Measurements from ENCODE around the gene C19orf44. TPM values are rescaled to one million over a fixed set of nuclear protein-coding genes. Genes with fewer than 3 reads are reported as not detected.

C19orf44 gene
- total and polyA plus RNA-seq, 2 experiments from 2014 or later = 2.5 to 5.9 TPM

DNA sequence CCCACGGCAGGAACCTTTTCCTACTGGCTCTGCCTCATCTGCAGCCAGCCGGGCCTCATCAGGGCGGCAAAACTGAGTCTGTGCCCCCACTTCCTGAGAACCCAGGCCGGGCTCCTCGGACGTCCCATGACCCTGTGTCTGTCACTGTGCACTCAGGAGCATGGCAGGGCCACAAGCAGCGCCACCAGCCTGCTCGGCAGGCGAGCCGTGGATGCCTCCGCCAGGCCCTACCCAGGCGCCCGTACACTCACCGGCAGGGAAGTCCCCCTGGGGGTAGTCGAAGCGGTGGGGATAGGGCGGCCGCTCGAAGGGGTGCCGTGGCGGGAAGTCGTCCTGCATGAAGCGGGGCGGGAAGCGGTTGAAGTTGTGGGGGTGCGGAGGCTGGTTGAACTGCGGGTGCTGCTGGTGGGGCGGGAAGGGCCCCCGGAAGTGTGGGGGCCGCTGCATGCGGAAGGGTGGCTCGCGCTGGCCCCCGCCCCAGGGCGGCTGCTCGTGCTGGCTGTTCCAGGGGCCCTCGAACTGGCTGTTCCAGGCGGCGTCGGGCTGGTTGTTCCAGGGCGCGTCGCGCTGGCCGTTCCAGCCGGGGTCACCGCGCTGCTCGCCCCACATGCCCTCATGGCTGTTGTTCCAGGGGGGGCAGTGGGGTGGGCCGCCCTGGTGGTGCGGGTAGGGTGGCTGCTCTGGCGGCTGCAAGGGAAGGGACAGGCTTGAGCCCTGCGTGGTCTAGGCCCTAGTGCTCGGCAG is 29.0 kb downstream of the C19orf44 start (continued):
- TF ChIP-seq STAT1 (IDR thresholded peaks at IDR 0.05; ENCODE audit: unreplicated experiment) = no peak

DNA sequence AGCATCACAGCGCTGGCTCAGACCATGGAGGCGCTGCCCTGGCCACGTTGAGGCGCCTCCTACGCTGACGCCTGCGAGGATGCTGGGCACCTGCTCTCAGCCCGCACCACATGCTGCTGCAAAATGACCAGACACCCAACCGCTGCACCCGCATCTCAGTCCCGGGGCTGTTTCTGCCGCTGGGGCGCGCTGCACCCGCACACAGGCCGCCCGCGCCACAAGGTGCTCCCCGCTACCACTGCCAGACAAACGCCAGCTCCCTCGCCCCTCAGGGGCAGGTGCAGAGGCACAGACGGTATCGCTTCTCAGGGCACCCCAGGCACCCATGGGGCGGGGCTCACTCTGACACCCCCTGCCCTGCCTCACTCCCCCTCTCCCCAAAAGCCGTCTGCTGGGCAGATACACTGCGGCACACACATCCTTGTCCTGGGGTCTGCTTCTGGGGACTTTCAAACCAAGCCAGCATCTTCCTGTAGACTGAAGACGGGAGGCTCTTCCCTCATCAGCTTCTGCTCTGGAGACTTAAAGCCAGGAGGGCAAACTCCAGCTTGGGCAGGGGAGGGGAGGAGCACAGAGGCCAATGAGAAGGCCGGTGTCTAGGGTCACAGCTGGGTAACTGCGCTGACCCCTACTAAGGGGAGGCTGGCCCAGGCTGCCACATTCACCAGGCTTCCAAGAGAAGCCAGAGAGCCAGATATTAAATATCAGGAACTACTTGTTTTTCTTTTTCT is 29.7 kb downstream of the C19orf44 start:
- Mint-ChIP-seq H3K4me3 (no peak overlapping the region), H3K36me3 (ENCODE audit: low read depth) (peaks cover 82% of the 10 kb centered on the region), H3K27me3 (ENCODE audit: insufficient read depth, low read depth, poor library complexity) (peaks cover 3% of the 10 kb centered on the region), H3K27ac (no peak overlapping the region), H3K9me3 (no peaks in the 10 kb centered on the region), H3K4me1 (no peaks in the 10 kb centered on the region)
- Histone ChIP-seq H3F3A (replicated peaks; ENCODE audit: low read depth) (no peaks in the 10 kb centered on the region; the same call in 1 of the 2 replicates), H3K4me3 (no peak overlapping the region), H4K20me1 (replicated peaks; ENCODE audit: insufficient read depth) (peaks cover 19% of the 10 kb centered on the region), H3K27ac (ENCODE audit: low read depth) (no peak overlapping the region), H2AFZ (no peak overlapping the region), H3K4me1 (ENCODE audit: insufficient read depth) (no peaks in the 10 kb centered on the region), H3K79me2 (replicated peaks; ENCODE audit: insufficient read depth) (no peaks in the 10 kb centered on the region), H3K4me2 (no peak overlapping the region), H3K27me3 (ENCODE audit: insufficient read depth) (no peaks in the 10 kb centered on the region), H3K9me2 (ENCODE audit: insufficient read depth) (no peaks in the 10 kb centered on the region), H3K36me3 (ENCODE audit: insufficient read depth) (peaks cover 40% of the 10 kb centered on the region)
- DNase-seq (ENCODE audit: low spot score) (no peak), ATAC-seq (no peak)
- TF ChIP-seq ZNF331 (CRISPR knock-in tag; IDR thresholded peaks at IDR 0.05; ENCODE audit: low read depth) (no peak), ZNF114 (CRISPR knock-in tag; IDR thresholded peaks at IDR 0.05) (no peak), STAT1 (IDR thresholded peaks at IDR 0.05; ENCODE audit: unreplicated experiment) (no peak), CREB1 (CRISPR knock-in tag; IDR thresholded peaks at IDR 0.05; ENCODE audit: low read depth) (no peak), EZH2phosphoT487 (IDR thresholded peaks at IDR 0.05; ENCODE audit: unreplicated experiment) (no peak), JUNB (IDR thresholded peaks at IDR 0.05; ENCODE audit: unreplicated experiment) (no peak), POLR2AphosphoS5 (IDR thresholded peaks at IDR 0.05; ENCODE audit: low read depth) (no peak), NANOG (IDR thresholded peaks at IDR 0.05; ENCODE audit: borderline replicate concordance) (no peak), EZH2 (IDR thresholded peaks at IDR 0.05; ENCODE audit: low read depth, unreplicated experiment) (no peak)
- TF ChIP-seq, protein P1, sequence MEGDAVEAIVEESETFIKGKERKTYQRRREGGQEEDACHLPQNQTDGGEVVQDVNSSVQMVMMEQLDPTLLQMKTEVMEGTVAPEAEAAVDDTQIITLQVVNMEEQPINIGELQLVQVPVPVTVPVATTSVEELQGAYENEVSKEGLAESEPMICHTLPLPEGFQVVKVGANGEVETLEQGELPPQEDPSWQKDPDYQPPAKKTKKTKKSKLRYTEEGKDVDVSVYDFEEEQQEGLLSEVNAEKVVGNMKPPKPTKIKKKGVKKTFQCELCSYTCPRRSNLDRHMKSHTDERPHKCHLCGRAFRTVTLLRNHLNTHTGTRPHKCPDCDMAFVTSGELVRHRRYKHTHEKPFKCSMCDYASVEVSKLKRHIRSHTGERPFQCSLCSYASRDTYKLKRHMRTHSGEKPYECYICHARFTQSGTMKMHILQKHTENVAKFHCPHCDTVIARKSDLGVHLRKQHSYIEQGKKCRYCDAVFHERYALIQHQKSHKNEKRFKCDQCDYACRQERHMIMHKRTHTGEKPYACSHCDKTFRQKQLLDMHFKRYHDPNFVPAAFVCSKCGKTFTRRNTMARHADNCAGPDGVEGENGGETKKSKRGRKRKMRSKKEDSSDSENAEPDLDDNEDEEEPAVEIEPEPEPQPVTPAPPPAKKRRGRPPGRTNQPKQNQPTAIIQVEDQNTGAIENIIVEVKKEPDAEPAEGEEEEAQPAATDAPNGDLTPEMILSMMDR (conservative IDR thresholded peaks at IDR 0.05; ENCODE audit: low read depth in 2 of 2) = no peak
- TF ChIP-seq, protein P2, sequence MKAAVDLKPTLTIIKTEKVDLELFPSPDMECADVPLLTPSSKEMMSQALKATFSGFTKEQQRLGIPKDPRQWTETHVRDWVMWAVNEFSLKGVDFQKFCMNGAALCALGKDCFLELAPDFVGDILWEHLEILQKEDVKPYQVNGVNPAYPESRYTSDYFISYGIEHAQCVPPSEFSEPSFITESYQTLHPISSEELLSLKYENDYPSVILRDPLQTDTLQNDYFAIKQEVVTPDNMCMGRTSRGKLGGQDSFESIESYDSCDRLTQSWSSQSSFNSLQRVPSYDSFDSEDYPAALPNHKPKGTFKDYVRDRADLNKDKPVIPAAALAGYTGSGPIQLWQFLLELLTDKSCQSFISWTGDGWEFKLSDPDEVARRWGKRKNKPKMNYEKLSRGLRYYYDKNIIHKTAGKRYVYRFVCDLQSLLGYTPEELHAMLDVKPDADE (IDR thresholded peaks at IDR 0.05) = no peak
- TF ChIP-seq, protein P3, sequence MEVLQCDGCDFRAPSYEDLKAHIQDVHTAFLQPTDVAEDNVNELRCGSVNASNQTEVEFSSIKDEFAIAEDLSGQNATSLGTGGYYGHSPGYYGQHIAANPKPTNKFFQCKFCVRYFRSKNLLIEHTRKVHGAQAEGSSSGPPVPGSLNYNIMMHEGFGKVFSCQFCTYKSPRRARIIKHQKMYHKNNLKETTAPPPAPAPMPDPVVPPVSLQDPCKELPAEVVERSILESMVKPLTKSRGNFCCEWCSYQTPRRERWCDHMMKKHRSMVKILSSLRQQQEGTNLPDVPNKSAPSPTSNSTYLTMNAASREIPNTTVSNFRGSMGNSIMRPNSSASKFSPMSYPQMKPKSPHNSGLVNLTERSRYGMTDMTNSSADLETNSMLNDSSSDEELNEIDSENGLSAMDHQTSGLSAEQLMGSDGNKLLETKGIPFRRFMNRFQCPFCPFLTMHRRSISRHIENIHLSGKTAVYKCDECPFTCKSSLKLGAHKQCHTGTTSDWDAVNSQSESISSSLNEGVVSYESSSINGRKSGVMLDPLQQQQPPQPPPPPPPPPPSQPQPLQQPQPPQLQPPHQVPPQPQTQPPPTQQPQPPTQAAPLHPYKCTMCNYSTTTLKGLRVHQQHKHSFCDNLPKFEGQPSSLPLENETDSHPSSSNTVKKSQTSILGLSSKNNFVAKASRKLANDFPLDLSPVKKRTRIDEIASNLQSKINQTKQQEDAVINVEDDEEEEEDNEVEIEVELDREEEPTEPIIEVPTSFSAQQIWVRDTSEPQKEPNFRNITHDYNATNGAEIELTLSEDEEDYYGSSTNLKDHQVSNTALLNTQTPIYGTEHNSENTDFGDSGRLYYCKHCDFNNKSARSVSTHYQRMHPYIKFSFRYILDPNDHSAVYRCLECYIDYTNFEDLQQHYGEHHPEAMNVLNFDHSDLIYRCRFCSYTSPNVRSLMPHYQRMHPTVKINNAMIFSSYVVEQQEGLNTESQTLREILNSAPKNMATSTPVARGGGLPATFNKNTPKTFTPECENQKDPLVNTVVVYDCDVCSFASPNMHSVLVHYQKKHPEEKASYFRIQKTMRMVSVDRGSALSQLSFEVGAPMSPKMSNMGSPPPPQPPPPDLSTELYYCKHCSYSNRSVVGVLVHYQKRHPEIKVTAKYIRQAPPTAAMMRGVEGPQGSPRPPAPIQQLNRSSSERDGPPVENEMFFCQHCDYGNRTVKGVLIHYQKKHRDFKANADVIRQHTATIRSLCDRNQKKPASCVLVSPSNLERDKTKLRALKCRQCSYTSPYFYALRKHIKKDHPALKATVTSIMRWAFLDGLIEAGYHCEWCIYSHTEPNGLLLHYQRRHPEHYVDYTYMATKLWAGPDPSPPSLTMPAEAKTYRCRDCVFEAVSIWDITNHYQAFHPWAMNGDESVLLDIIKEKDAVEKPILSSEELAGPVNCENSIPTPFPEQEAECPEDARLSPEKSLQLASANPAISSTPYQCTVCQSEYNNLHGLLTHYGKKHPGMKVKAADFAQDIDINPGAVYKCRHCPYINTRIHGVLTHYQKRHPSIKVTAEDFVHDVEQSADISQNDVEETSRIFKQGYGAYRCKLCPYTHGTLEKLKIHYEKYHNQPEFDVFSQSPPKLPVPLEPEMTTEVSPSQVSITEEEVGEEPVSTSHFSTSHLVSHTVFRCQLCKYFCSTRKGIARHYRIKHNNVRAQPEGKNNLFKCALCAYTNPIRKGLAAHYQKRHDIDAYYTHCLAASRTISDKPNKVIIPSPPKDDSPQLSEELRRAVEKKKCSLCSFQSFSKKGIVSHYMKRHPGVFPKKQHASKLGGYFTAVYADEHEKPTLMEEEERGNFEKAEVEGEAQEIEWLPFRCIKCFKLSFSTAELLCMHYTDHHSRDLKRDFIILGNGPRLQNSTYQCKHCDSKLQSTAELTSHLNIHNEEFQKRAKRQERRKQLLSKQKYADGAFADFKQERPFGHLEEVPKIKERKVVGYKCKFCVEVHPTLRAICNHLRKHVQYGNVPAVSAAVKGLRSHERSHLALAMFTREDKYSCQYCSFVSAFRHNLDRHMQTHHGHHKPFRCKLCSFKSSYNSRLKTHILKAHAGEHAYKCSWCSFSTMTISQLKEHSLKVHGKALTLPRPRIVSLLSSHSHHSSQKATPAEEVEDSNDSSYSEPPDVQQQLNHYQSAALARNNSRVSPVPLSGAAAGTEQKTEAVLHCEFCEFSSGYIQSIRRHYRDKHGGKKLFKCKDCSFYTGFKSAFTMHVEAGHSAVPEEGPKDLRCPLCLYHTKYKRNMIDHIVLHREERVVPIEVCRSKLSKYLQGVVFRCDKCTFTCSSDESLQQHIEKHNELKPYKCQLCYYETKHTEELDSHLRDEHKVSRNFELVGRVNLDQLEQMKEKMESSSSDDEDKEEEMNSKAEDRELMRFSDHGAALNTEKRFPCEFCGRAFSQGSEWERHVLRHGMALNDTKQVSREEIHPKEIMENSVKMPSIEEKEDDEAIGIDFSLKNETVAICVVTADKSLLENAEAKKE (CRISPR knock-in tag; IDR thresholded peaks at IDR 0.05) = no peak
